Parathyroid adenoma (tissue), 2 donors: ENCODE results near the gene PCBP3.

Experiments
- H2AFZ ChIP-seq: fragments of 300-600 bp; sonication (generic); one replicate; pipeline ENCODE4 v1.7.0; 2017; ENCODE audit warnings: antibody characterized with exemption, mild to moderate bottlenecking
- H3K27ac ChIP-seq: fragments of 300-600 bp; sonication (generic); one replicate; pipeline ENCODE4 v1.7.0; 2017
- H3K27me3 ChIP-seq: fragments of 300-600 bp; sonication (generic); one replicate; pipeline ENCODE4 v1.7.0; 2017; ENCODE audit warnings: low read length; ENCODE audit not compliant: control insufficient read depth, insufficient read depth
- H3K36me3 ChIP-seq: fragments of 300-600 bp; sonication (generic); one replicate; pipeline ENCODE4 v1.7.0; 2017; ENCODE audit warnings: low read length; ENCODE audit not compliant: control insufficient read depth, insufficient read depth
- H3K4me1 ChIP-seq: fragments of 300-600 bp; sonication (generic); one replicate; pipeline ENCODE4 v1.7.0; 2017; ENCODE audit warnings: control low read depth
- H3K4me2 ChIP-seq: fragments of 300-600 bp; sonication (generic); one replicate; pipeline ENCODE4 v1.7.0; 2017; ENCODE audit warnings: low read length
- H3K4me3 ChIP-seq: fragments of 300-600 bp; sonication (generic); one replicate; pipeline ENCODE4 v1.7.0; 2017; ENCODE audit warnings: low read depth, low read length
- H3K79me2 ChIP-seq: fragments of 300-600 bp; sonication (generic); one replicate; pipeline ENCODE4 v1.7.0; 2017; ENCODE audit warnings: control low read depth
- H3K9ac ChIP-seq: fragments of 300-600 bp; sonication (generic); one replicate; pipeline ENCODE4 v1.7.0; 2017; ENCODE audit warnings: mild to moderate bottlenecking
- H3K9me3 ChIP-seq: fragments of 300-600 bp; sonication (generic); one replicate; pipeline ENCODE4 v1.7.0; 2017; ENCODE audit warnings: low read length; ENCODE audit not compliant: control insufficient read depth
- CTCF ChIP-seq: fragments of 300-600 bp; sonication (generic); IDR thresholded peaks from one replicate; pipeline ENCODE4 v1.7.0; 2017; ENCODE audit warnings: antibody characterized with exemption, mild to moderate bottlenecking
- donor health status: primary hyperparathyroidism.

PCBP3 gene

GRCh38 chr21:45756669-45757068, 113.1 kb downstream of the PCBP3 start:
- Histone ChIP-seq H3K9me3 (peaks cover 5% of the 10 kb centered on the region), H3K36me3 (no peaks in the 10 kb centered on the region), H3K4me1 (no peaks in the 10 kb centered on the region), H3K27ac (no peak overlapping the region), H3K79me2 (no peaks in the 10 kb centered on the region), H3K4me3 (no peak overlapping the region), H2AFZ (no peak overlapping the region), H3K27me3 (no peaks in the 10 kb centered on the region), H3K9ac (no peak overlapping the region), H3K4me2 (no peak overlapping the region)
- TF ChIP-seq CTCF = no peak

DNA sequence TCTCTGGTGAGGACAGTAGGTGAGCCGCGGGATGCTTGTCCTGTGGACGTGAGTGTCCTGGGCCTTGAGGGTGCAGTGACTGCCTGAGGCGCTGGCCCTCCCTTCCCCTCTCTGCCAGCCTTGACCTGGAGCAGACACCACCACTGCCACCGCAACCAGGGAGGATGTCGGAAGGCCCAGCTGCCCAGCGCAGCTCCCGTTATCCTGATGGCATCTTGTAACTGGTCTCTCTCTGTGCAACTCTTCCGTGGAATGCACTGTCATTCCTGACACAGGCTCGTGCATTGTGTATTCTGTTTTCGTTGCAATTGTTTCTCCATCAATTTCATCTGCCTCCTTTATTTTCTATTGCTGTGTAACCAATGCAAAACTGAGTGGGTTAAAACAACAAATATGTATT, 118.2 kb downstream of the PCBP3 start:
- H3K27ac ChIP-seq = no peak overlapping the region
- H3K4me1 ChIP-seq = no peaks in the 10 kb centered on the region
- H3K4me3 ChIP-seq = no peak overlapping the region
- no peaks in the 10 kb centered on the region for H3K36me3 ChIP-seq
- no peak overlapping the region for H2AFZ ChIP-seq
- H3K79me2 ChIP-seq = no peaks in the 10 kb centered on the region
- peaks cover 4% of the 10 kb centered on the region for H3K9me3 ChIP-seq
- H3K9ac ChIP-seq = no peak overlapping the region
- no peaks in the 10 kb centered on the region for H3K27me3 ChIP-seq
- no peak overlapping the region for H3K4me2 ChIP-seq
- TF ChIP-seq CTCF = no peak

DNA sequence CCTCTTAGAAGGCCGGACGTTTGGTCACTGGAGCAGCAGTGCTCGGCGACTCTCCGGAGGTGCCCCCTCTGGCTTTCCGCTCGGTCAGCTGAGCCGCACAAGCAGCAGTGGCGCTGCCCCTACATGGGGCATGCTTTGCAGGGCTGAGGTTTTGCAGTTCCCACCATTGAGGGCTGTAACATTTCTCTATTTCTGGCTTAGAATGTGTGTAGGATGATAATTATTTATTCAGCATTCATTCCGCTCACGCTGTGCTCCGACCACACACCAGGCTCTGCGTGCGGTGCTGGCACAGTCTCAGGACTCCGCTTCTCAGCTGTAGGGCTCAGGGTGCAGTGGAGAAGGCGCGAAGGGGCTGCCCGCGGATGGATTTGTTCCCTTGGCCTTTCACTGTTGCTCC, 119.5 kb downstream of the PCBP3 start:
- no peak overlapping the region for H3K4me3 ChIP-seq
- H3K36me3 ChIP-seq = no peaks in the 10 kb centered on the region
- H2AFZ ChIP-seq = no peak overlapping the region
- TF ChIP-seq CTCF = no peak
- H3K27me3 ChIP-seq = no peaks in the 10 kb centered on the region
- no peak overlapping the region for H3K4me2 ChIP-seq
- no peak overlapping the region for H3K9ac ChIP-seq
- no peaks in the 10 kb centered on the region for H3K9me3 ChIP-seq
- no peaks in the 10 kb centered on the region for H3K4me1 ChIP-seq
- H3K27ac ChIP-seq = no peak overlapping the region
- H3K79me2 ChIP-seq = no peaks in the 10 kb centered on the region

DNA sequence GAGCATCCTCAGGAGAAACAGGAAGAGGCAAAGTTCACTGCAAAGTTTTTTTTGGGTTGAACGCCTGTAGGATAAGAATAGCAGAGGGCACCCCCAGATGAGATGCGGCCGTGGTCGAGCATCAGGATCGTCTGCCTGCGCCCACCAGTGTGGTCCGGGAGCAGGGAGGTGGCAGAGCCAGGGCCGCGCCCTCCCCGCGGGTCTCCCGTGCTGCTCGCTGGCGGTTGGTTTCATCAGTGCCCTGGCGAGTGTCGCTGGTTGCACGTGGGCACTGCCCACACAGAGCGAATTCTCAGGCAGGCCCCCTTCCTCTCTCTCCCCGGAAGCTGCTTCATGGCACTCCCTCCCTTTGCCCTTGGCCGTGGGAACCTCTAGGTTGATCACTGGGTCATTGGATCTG, 120.0 kb downstream of the PCBP3 start:
- no peaks in the 10 kb centered on the region for H3K27me3 ChIP-seq
- no peaks in the 10 kb centered on the region for H3K4me1 ChIP-seq
- H3K79me2 ChIP-seq = no peaks in the 10 kb centered on the region
- no peak overlapping the region for H3K4me3 ChIP-seq
- H3K27ac ChIP-seq = no peak overlapping the region
- H3K9me3 ChIP-seq = no peaks in the 10 kb centered on the region
- no peak overlapping the region for H3K4me2 ChIP-seq
- H3K36me3 ChIP-seq = no peaks in the 10 kb centered on the region
- TF ChIP-seq CTCF = no peak
- no peak overlapping the region for H3K9ac ChIP-seq
- H2AFZ ChIP-seq = no peak overlapping the region

- Histone ChIP-seq H2AFZ (no peak overlapping the region), H3K4me2 (no peak overlapping the region), H3K9me3 (no peaks in the 10 kb centered on the region), H3K4me3 (no peak overlapping the region), H3K79me2 (no peaks in the 10 kb centered on the region), H3K27me3 (no peaks in the 10 kb centered on the region), H3K9ac (no peak overlapping the region), H3K4me1 (no peaks in the 10 kb centered on the region), H3K36me3 (no peaks in the 10 kb centered on the region), H3K27ac (no peak overlapping the region)
- TF ChIP-seq CTCF = no peak
Observed at GRCh38 chr21:45764792-45765191, 121.3 kb downstream of the PCBP3 start.
